Activated B cell treated with CpG ODN at 0.5 μM for 24 hours (primary cell): Measurements from ENCODE around the gene GABRG3. TPM values are rescaled to one million over a fixed set of nuclear protein-coding genes. Genes with fewer than 3 reads are reported as not detected.

Source experiments
- ATAC-seq: fragments of 200-7000 bp; cut with Tn5 transposase; one replicate; pipeline ENCODE4 v1.10.0; 2021; ENCODE audit warnings: low read depth, mild to moderate bottlenecking, moderate library complexity
- CTCF ChIA-PET: fragments of 350-600 bp; sonication (Branson Sonifier 250); formaldehyde crosslinking; loops from one replicate; lab custom pipeline; 2021; ENCODE audit warnings: antibody characterized with exemption; lab: Charles Lee
- POLR2A ChIA-PET: fragments of 350-600 bp; sonication (Branson Sonifier 250); formaldehyde crosslinking; loops from one replicate; lab custom pipeline; 2021; ENCODE audit warnings: antibody characterized with exemption; lab: Charles Lee
- DNase-seq: peaks from one replicate; pipeline ENCODE4 v3.0.0; 2022
- H3K27ac Mint-ChIP-seq: one replicate; pipeline ENCODE4 v1.8.0; 2020; ENCODE audit warnings: mixed read lengths
- H3K27me3 Mint-ChIP-seq: one replicate; pipeline ENCODE4 v1.8.0; 2021; ENCODE audit warnings: mixed read lengths
- H3K36me3 Mint-ChIP-seq: one replicate; pipeline ENCODE4 v1.8.0; 2021; ENCODE audit warnings: low read depth, mixed read lengths
- H3K4me1 Mint-ChIP-seq: one replicate; pipeline ENCODE4 v1.8.0; 2021; ENCODE audit warnings: mixed read lengths
- H3K4me3 Mint-ChIP-seq: one replicate; pipeline ENCODE4 v1.8.0; 2020; ENCODE audit warnings: mild to moderate bottlenecking, mixed read lengths
- H3K9me3 Mint-ChIP-seq: one replicate; pipeline ENCODE4 v1.8.0; 2020; ENCODE audit warnings: mixed read lengths
- CTCF ChIP-seq: fragments of 200-600 bp; IDR thresholded peaks from one replicate; pipeline ENCODE4 v1.8.0; 2022; ENCODE audit warnings: antibody characterized with exemption, mild to moderate bottlenecking
- intact Hi-C: fragments of 100-400 bp; cut with micrococcal nuclease; formaldehyde crosslinking; loops from one replicate; pipeline ENCODE4 v1.15.1; 2024
- total RNA-seq: library from RNA; stranded (reverse); gene quantifications from 2 replicates; pipeline ENCODE4 v1.2.3, GENCODE V29; 2022

Gene GABRG3
- total RNA-seq, 1 donor from 2014 or later, result not detected

- Mint-ChIP-seq H3K36me3 (no peaks in the 10 kb centered on the region), H3K4me1 (no peaks in the 10 kb centered on the region), H3K27ac (no peak overlapping the region), H3K27me3 (no peaks in the 10 kb centered on the region), H3K9me3 (no peaks in the 10 kb centered on the region), H3K4me3 (no peak overlapping the region)
- intact Hi-C loops, result no loop called here
- DNase-seq (no peak), ATAC-seq (no peak)
- POLR2A ChIA-PET, result no interaction called here
- no peak for TF ChIP-seq CTCF
- CTCF ChIA-PET, result no interaction called here
Measured at GRCh38 chr15:27028858-27029477, 58.0 kb downstream of the GABRG3 start.

- ChIA-PET POLR2A (no interaction called here), CTCF (no interaction called here)
- ATAC-seq (no peak), DNase-seq (no peak)
- Mint-ChIP-seq H3K9me3 (no peaks in the 10 kb centered on the region), H3K4me3 (no peak overlapping the region), H3K36me3 (no peaks in the 10 kb centered on the region), H3K4me1 (no peaks in the 10 kb centered on the region), H3K27ac (no peak overlapping the region), H3K27me3 (no peaks in the 10 kb centered on the region)
- TF ChIP-seq CTCF, result no peak
- intact Hi-C loops, result no loop called here
Measured at GRCh38 chr15:27036210-27036609, 65.2 kb downstream of the GABRG3 start.

GRCh38 chr15:27037501-27037900, 66.5 kb downstream of the GABRG3 start:
- CTCF ChIA-PET, result no interaction called here
- POLR2A ChIA-PET, result no interaction called here
- H3K4me1 Mint-ChIP-seq, result no peaks in the 10 kb centered on the region
- no peak overlapping the region for H3K4me3 Mint-ChIP-seq
- no peaks in the 10 kb centered on the region for H3K36me3 Mint-ChIP-seq
- H3K9me3 Mint-ChIP-seq, result no peaks in the 10 kb centered on the region
- DNase-seq (no peak), ATAC-seq (no peak)
- no peak overlapping the region for H3K27ac Mint-ChIP-seq
- intact Hi-C loops, result no loop called here
- TF ChIP-seq CTCF, result no peak
- H3K27me3 Mint-ChIP-seq, result no peaks in the 10 kb centered on the region

GRCh38 chr15:27039152-27039551, 68.2 kb downstream of the GABRG3 start:
- POLR2A ChIA-PET, result no interaction called here
- H3K36me3 Mint-ChIP-seq, result no peaks in the 10 kb centered on the region
- H3K27me3 Mint-ChIP-seq, result no peaks in the 10 kb centered on the region
- H3K9me3 Mint-ChIP-seq, result no peaks in the 10 kb centered on the region
- H3K4me3 Mint-ChIP-seq, result no peak overlapping the region
- CTCF ChIA-PET, result no interaction called here
- H3K4me1 Mint-ChIP-seq, result no peaks in the 10 kb centered on the region
- ATAC-seq (no peak), DNase-seq (no peak)
- TF ChIP-seq CTCF, result no peak
- intact Hi-C loops, result no loop called here
- H3K27ac Mint-ChIP-seq, result no peak overlapping the region

GRCh38 chr15:27042230-27042629, 71.2 kb downstream of the GABRG3 start:
- Mint-ChIP-seq H3K4me3 (no peak overlapping the region), H3K36me3 (no peaks in the 10 kb centered on the region), H3K27me3 (no peaks in the 10 kb centered on the region), H3K4me1 (no peaks in the 10 kb centered on the region), H3K9me3 (peaks cover 3% of the 10 kb centered on the region), H3K27ac (no peak overlapping the region)
- ATAC-seq, result no peak
- POLR2A ChIA-PET, result no interaction called here
- TF ChIP-seq CTCF, result no peak
- DNase-seq, result no peak
- intact Hi-C loops, result no loop called here
- CTCF ChIA-PET, result no interaction called here
